ENCODE data around the gene FGF11. TPM values are rescaled to one million over a fixed set of nuclear protein-coding genes. Genes with fewer than 3 reads are reported as not detected.
"Not testable (repeated sequence)": the region's sequence is repeated elsewhere in the genome, so short reads cannot be mapped to it uniquely, and the experiment has no call there.

Gene FGF11
- total and polyA plus RNA-seq, 12 donors: 2.0 to 15.9 (median 7.6) TPM

DNA sequence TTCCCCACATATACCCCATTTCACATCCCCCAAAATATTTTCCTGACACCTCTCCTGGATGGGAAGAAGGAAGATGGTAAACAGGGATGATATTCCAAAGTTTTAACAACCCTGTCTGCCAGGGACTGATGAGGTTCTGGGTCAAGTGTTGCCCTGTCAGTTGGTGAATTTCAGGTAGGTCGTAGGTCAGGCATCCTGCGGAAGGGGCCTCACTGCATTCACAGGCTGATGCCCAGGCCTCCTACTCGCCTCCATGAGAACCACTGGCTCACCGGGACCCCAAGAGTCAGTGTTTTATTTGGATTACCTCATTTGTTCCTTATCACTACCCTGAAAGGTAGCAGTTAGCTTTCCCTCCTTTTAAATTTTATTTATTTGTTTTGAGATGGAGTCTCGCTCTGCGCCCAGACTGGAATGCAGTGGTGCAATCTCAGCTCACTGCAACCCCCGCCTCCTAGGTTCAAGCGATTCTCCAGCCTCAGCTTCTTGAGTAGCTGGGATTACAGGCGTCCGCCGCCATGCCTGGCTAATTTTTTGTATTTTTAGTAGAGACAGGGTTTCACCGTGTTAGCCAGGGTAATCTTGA is 29.6 kb downstream of the FGF11 start:
- no peak for DNase-seq
- intact Hi-C loops (cut with DNase I): loop anchor here in 1 of 10 donors (1.0 kb wide), 1 partner anchor 9 kb away; no protein-coding TSS in a partner anchor
- Histone ChIP-seq H3K27ac (peak overlapping the region in 2 of 10 donors; percentile 10 to 82), H3K4me3 (no peak overlapping the region), H3K36me3 (peaks cover 0 to 38% (median 0%) of the 10 kb centered on the region in 9 donors), H3K9me3 (no peaks in the 10 kb centered on the region), H3K4me1 (peaks cover 14 to 73% (median 51%) of the 10 kb centered on the region in 9 donors), H3K27me3 (no peaks in the 10 kb centered on the region)
- WGBS, 2 donors: 77 to 85% methylated on average over 12 of the region's 12 CpGs
- ATAC-seq: no peak
- TF ChIP-seq, protein P1, sequence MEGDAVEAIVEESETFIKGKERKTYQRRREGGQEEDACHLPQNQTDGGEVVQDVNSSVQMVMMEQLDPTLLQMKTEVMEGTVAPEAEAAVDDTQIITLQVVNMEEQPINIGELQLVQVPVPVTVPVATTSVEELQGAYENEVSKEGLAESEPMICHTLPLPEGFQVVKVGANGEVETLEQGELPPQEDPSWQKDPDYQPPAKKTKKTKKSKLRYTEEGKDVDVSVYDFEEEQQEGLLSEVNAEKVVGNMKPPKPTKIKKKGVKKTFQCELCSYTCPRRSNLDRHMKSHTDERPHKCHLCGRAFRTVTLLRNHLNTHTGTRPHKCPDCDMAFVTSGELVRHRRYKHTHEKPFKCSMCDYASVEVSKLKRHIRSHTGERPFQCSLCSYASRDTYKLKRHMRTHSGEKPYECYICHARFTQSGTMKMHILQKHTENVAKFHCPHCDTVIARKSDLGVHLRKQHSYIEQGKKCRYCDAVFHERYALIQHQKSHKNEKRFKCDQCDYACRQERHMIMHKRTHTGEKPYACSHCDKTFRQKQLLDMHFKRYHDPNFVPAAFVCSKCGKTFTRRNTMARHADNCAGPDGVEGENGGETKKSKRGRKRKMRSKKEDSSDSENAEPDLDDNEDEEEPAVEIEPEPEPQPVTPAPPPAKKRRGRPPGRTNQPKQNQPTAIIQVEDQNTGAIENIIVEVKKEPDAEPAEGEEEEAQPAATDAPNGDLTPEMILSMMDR (IDR thresholded peaks at IDR 0.05): no peak

DNA sequence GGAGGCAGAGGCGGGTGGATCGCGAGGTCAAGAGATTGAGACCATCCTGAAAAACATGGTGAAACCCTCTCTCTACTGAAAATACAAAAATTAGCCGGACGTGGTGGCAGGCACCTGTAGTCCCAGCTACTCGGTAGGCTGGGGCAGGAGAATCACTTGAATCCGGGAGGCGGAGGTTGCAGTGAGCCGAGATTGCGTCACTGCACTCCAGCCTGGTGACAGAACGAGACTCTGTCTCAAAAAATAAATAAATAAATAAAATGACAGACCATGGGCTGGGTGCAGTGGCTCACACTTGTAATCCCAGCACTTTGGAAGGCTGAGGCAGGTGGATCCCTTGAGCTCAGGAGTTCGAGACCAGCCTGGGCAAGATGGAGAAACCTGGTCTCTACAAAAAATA is 30.5 kb downstream of the FGF11 start:
- H3K4me3 ChIP-seq, DNase-seq: not testable (repeated sequence)
- peak overlapping the region in 3 of 10 donors; percentile 0 to 82 (median 13) for H3K27ac ChIP-seq

DNA sequence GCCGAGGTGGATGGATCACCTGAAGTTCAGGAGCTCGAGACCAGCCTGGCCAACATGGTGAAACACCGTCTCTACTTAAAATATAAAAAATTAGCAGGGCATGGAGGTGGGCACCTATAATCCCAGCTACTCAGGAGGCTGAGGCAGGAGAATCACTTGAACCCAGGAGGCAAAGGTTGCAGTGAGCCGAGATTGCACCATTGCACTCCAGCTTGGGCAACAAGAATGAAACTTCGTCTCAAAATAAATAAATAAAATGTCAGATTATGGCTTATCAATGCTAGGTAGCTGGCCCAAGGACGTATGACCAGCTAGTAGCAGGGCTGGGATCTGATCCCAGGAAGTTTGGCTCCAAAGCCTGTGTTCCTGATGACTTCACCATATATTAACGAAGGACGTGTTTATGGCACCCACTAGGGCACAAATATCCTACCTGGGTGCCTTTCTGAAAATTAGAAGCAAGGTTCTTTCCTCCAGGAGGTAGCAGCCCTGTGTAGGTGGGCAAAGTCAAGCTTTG is 31.2 kb downstream of the FGF11 start:
- H3K36me3 ChIP-seq: peaks cover 0 to 35% (median 0%) of the 10 kb centered on the region in 9 donors
- 67 to 70% methylated on average over 8 of the region's 8 CpGs for WGBS, 2 donors
- DNase-seq; H3K27me3 ChIP-seq; ATAC-seq; intact Hi-C loops (cut with DNase I); H3K9me3 ChIP-seq; H3K4me3 ChIP-seq: not testable (repeated sequence)
- peaks cover 18 to 89% (median 64%) of the 10 kb centered on the region in 9 donors for H3K4me1 ChIP-seq
- H3K27ac ChIP-seq: peak overlapping the region in 4 of 10 donors; percentile 8 to 63 (median 45)

More for the DNA sequence above, 30.5 kb downstream of the FGF11 start:
- H3K4me1 ChIP-seq: peaks cover 14 to 83% (median 60%) of the 10 kb centered on the region in 9 donors
- ATAC-seq; H3K27me3 ChIP-seq; intact Hi-C loops (cut with DNase I); H3K9me3 ChIP-seq: not testable (repeated sequence)
- peaks cover 0 to 36% (median 0%) of the 10 kb centered on the region in 9 donors for H3K36me3 ChIP-seq
- 92 to 93% methylated on average over 12 of the region's 12 CpGs for WGBS, 2 donors

DNA sequence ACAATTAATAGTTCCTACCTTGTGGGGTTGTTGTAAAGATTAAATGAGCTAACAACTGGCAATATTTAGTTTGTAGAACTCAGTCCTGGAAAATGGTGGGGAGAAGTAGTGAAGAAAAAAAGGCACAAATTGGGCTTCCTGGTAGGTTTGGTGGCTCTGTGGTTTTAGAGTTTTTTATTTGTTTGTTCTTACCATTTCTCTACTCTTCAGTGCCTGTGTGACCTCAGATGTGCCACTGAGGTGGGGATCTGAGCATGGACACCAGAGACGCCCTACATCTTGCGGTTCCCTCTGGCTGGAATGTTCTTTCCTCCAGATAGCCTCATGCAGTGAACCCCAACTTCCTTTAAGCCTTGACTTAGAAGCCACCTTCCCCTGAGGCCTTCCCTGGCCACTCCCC is 32.4 kb downstream of the FGF11 start:
- H3K4me3 ChIP-seq: no peak overlapping the region
- H3K27me3 ChIP-seq: no peaks in the 10 kb centered on the region
- DNase-seq (no peak), ATAC-seq (no peak)
- H3K36me3 ChIP-seq: peaks cover 0 to 22% (median 0%) of the 10 kb centered on the region in 9 donors
- peak overlapping the region in 4 of 10 donors; percentile 2 to 63 (median 40) for H3K27ac ChIP-seq
- peaks cover 23 to 91% (median 65%) of the 10 kb centered on the region in 9 donors for H3K4me1 ChIP-seq
- H3K9me3 ChIP-seq: no peaks in the 10 kb centered on the region
- intact Hi-C loops (cut with DNase I): no loop called here
- TF ChIP-seq, protein P1 (IDR thresholded peaks at IDR 0.05): no peak
- WGBS, 2 donors: 83 to 84% methylated on average over 2 of the region's 2 CpGs

DNA sequence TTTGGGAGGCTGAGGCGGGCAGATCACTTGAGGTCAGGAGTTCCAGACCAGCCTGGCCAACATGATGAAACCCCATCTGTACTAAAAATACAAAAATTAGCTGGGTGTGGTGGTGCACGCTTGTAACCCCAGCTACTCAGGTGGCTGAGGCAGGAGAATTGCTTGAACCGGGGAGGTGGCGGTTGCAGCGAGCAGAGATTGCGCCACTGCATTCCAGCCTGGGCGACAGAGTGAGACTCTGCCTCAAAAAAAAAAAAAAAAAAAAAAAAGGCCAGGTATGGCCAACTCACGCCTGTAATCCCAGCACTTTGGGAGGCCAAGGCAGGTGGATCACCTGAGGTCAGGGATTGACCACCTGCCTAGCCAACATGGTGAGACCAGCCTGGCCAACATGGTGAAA is 35.5 kb downstream of the FGF11 start:
- 88 to 95% methylated on average over 8 of the region's 8 CpGs for WGBS, 2 donors
- not testable (repeated sequence) for H3K9me3 ChIP-seq, ATAC-seq, H3K4me3 ChIP-seq, DNase-seq, H3K27me3 ChIP-seq
- peak overlapping the region in 8 of 10 donors; percentile 18 to 100 (median 100) for H3K27ac ChIP-seq
- peaks cover 0 to 12% (median 0%) of the 10 kb centered on the region in 9 donors for H3K36me3 ChIP-seq
- peaks cover 31 to 84% (median 61%) of the 10 kb centered on the region in 9 donors for H3K4me1 ChIP-seq
- intact Hi-C loops (cut with DNase I): loop anchor here in 6 of 10 donors (5.0 kb wide), 4 partner anchors 32 to 213 kb away; partner anchors contain the start of genes FGF11 (in 3 of the 6), TMEM102 (in 3 of the 6), KCTD11 (in 1 of the 6) and TP53 (in 1 of the 6)

Data from heart right ventricle (tissue), 16 donors.